ENCODE measurements around the gene AP5Z1. TPM values are rescaled to one million over a fixed set of nuclear protein-coding genes. Genes with fewer than 3 reads are reported as not detected.

AP5Z1 gene
- total RNA-seq, 2 donors from 2014 or later, result 30.9 to 61.7 TPM

DNA sequence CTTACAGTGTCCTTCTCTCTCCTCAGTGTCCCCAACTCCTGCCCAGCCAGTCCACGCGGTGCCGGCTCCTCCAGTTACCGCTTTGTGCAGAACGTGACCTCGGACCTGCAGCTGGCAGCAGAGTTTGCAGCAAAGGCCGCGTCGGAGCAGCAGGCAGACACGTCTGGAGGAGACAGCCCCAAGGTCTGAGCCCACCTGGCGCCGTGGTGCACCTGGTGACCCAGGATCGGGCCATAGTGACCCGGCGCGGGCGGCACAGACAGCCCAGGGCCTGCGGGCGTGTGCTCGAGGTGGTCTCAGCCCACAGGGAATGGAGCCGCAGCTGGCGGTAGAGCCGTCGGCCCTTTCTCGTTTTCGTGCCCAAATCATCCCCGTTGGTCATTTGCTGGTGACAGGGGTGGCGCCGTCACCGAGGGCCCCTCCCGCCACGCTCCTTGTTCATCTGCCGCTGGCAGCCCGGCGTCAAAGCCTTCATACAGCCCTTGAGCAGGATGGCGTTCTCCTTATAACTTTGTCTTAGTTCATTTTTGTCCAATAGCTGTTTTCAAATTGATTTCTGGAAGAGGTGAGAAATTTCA lies 20.9 kb upstream of the AP5Z1 start:
- H3K4me1 ChIP-seq (replicated peaks), result no peaks in the 10 kb centered on the region
- no peak overlapping the region for H3K4me3 ChIP-seq
- intact Hi-C loops (cut with DNase I), result loop anchor here (2.0 kb wide), 1 partner anchor 112 kb away; no protein-coding TSS in a partner anchor
- TF ChIP-seq POLR2AphosphoS5 (IDR thresholded peaks at IDR 0.05) (no peak), POLR2A (IDR thresholded peaks at IDR 0.05) (no peak)
- TF ChIP-seq, protein P1, sequence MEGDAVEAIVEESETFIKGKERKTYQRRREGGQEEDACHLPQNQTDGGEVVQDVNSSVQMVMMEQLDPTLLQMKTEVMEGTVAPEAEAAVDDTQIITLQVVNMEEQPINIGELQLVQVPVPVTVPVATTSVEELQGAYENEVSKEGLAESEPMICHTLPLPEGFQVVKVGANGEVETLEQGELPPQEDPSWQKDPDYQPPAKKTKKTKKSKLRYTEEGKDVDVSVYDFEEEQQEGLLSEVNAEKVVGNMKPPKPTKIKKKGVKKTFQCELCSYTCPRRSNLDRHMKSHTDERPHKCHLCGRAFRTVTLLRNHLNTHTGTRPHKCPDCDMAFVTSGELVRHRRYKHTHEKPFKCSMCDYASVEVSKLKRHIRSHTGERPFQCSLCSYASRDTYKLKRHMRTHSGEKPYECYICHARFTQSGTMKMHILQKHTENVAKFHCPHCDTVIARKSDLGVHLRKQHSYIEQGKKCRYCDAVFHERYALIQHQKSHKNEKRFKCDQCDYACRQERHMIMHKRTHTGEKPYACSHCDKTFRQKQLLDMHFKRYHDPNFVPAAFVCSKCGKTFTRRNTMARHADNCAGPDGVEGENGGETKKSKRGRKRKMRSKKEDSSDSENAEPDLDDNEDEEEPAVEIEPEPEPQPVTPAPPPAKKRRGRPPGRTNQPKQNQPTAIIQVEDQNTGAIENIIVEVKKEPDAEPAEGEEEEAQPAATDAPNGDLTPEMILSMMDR (IDR thresholded peaks at IDR 0.05), result no peak
- no peak overlapping the region for H3K27ac ChIP-seq
- 90% methylated on average over 36 of the region's 36 CpGs for WGBS
- no peak for DNase-seq (ENCODE audit: low spot score)
- peaks cover 0 to 5% of the 10 kb centered on the region in 2 donors for H3K36me3 ChIP-seq
- H3K27me3 ChIP-seq (replicated peaks; ENCODE audit: insufficient read depth), result no peaks in the 10 kb centered on the region
- H3K9me3 ChIP-seq, result no peaks in the 10 kb centered on the region

DNA sequence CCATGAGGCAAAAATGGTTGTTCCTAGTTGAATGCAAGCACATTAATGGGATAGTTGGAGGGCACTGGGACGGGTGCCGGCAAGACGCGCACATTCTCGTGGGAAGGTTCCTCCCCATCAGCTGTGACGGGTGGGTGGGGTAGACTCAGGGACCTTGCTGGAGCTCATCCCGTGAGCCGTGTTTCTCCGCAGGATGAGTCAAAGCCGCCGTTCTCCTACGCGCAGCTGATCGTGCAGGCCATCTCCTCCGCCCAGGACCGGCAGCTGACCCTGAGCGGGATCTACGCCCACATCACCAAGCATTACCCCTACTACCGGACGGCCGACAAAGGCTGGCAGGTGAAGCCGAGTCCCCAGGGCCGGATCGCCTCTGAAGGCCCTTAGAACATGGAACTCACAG lies 20.4 kb upstream of the AP5Z1 start:
- 95% methylated on average over 24 of the region's 24 CpGs for WGBS
- no peak for DNase-seq (ENCODE audit: low spot score)
- H3K4me1 ChIP-seq (replicated peaks), result no peaks in the 10 kb centered on the region
- no peak overlapping the region for H3K4me3 ChIP-seq
- peaks cover 0 to 5% of the 10 kb centered on the region in 2 donors for H3K36me3 ChIP-seq
- TF ChIP-seq POLR2A (IDR thresholded peaks at IDR 0.05), result no peak
- no peak for TF ChIP-seq POLR2AphosphoS5 (IDR thresholded peaks at IDR 0.05)
- TF ChIP-seq, protein P1 (IDR thresholded peaks at IDR 0.05), result no peak
- no peaks in the 10 kb centered on the region for H3K27me3 ChIP-seq (replicated peaks; ENCODE audit: insufficient read depth)
- intact Hi-C loops (cut with DNase I), result loop anchor here (2.0 kb wide), 1 partner anchor 112 kb away; no protein-coding TSS in a partner anchor
- H3K27ac ChIP-seq, result no peak overlapping the region
- no peaks in the 10 kb centered on the region for H3K9me3 ChIP-seq

DNA sequence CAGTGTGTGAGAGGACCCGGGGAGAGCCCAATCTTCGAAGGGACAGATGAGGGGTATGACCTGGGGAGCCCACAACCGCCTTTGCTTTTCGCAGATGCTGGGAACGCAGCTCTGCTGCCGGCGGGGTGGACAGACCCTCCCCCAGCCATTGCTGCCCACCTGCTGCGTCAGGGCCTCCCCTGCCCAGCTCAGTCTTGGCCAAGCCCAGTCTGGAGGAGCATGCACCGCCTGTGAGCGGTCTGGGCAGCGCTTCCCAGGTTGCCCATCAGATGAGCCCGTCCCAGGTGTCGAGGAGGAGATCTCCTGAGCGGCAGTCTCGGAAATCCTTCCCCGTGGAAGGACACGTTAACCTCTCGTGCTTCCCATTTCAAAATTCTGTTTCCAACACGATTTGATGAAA lies 17.3 kb upstream of the AP5Z1 start:
- TF ChIP-seq, protein P1 (IDR thresholded peaks at IDR 0.05), result no peak
- TF ChIP-seq POLR2A (IDR thresholded peaks at IDR 0.05), result no peak
- TF ChIP-seq POLR2AphosphoS5 (IDR thresholded peaks at IDR 0.05), result no peak
- WGBS, result 94% methylated on average over 19 of the region's 19 CpGs

DNA sequence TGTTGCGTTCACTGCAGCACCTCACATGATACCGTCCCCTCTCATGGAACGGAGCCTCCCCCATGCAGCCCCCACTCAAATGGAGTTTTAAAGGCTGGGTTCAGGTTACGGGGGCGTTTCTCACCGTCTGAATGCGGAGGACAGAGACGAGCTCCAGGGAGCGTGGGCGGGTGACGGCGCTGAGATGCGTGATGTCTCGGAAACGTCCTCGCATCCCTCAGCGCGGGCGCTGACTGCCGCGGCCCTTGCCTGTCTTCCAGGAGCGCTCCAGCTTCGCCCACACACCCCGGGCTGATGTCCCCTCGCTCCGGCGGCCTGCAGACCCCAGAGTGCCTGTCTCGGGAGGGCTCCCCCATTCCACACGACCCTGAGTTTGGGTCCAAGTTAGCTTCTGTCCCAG lies 16.6 kb upstream of the AP5Z1 start:
- H3K4me1 ChIP-seq (replicated peaks), result no peaks in the 10 kb centered on the region
- DNase-seq (ENCODE audit: low spot score), result no peak
- H3K9me3 ChIP-seq, result no peaks in the 10 kb centered on the region
- H3K36me3 ChIP-seq, result peaks cover 9 to 28% of the 10 kb centered on the region in 2 donors
- 89% methylated on average over 29 of the region's 29 CpGs for WGBS
- H3K27me3 ChIP-seq (replicated peaks; ENCODE audit: insufficient read depth), result no peaks in the 10 kb centered on the region
- intact Hi-C loops (cut with DNase I), result no loop called here
- H3K27ac ChIP-seq, result no peak overlapping the region
- H3K4me3 ChIP-seq, result no peak overlapping the region
- TF ChIP-seq, protein P1 (IDR thresholded peaks at IDR 0.05), result no peak
- no peak for TF ChIP-seq POLR2AphosphoS5 (IDR thresholded peaks at IDR 0.05)
- TF ChIP-seq POLR2A (IDR thresholded peaks at IDR 0.05), result no peak

More for the DNA sequence above, 17.3 kb upstream of the AP5Z1 start:
- no peaks in the 10 kb centered on the region for H3K27me3 ChIP-seq (replicated peaks; ENCODE audit: insufficient read depth)
- H3K27ac ChIP-seq, result no peak overlapping the region
- intact Hi-C loops (cut with DNase I), result no loop called here
- H3K4me3 ChIP-seq, result no peak overlapping the region
- H3K36me3 ChIP-seq, result peaks cover 9 to 27% of the 10 kb centered on the region in 2 donors
- H3K4me1 ChIP-seq (replicated peaks), result no peaks in the 10 kb centered on the region
- no peaks in the 10 kb centered on the region for H3K9me3 ChIP-seq
- no peak for DNase-seq (ENCODE audit: low spot score)

DNA sequence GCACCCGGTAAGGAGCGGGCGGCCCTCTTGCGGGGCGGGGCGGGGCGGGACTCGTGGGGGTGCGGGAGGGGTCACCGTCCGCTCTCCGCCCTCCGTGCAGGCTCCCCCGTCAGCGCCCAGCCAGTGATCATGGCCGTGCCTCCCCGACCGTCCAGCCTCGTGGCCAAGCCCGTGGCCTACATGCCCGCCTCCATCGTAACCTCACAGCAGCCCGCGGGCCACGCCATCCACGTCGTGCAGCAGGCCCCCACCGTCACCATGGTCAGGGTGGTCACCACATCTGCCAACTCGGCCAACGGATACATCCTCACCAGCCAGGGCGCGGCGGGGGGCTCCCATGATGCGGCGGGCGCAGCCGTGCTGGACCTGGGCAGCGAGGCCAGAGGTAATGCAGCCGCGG lies 16.2 kb upstream of the AP5Z1 start:
- DNase-seq (ENCODE audit: low spot score), result no peak
- no peak for TF ChIP-seq POLR2AphosphoS5 (IDR thresholded peaks at IDR 0.05)
- TF ChIP-seq, protein P1 (IDR thresholded peaks at IDR 0.05), result no peak
- TF ChIP-seq POLR2A (IDR thresholded peaks at IDR 0.05), result no peak
- Histone ChIP-seq H3K27me3 (replicated peaks; ENCODE audit: insufficient read depth) (no peaks in the 10 kb centered on the region), H3K9me3 (no peaks in the 10 kb centered on the region), H3K4me1 (replicated peaks) (no peaks in the 10 kb centered on the region), H3K4me3 (no peak overlapping the region), H3K27ac (no peak overlapping the region), H3K36me3 (peaks cover 9 to 28% of the 10 kb centered on the region in 2 donors)
- intact Hi-C loops (cut with DNase I), result no loop called here
- 97% methylated on average over 40 of the region's 40 CpGs for WGBS

Data from prostate gland (tissue), 2 donors.